ENCODE results near the gene SPOCK3. TPM values are rescaled to one million over a fixed set of nuclear protein-coding genes. Genes with fewer than 3 reads are reported as not detected.

SPOCK3 gene
- total and polyA plus RNA-seq, 9 donors: 0.50 to 11.0 (median 4.5) TPM

GRCh38 chr4:166895771-166896170, 338.5 kb downstream of the SPOCK3 start:
- no peaks in the 10 kb centered on the region for H3K36me3 ChIP-seq
- no peak overlapping the region for H3K27ac ChIP-seq
- intact Hi-C loops (cut with DNase I): no loop called here
- no peak overlapping the region for H3K4me3 ChIP-seq
- H3K4me1 ChIP-seq (ENCODE audit: insufficient read depth): no peaks in the 10 kb centered on the region
- H3K27me3 ChIP-seq: no peaks in the 10 kb centered on the region
- no peak for TF ChIP-seq EP300 (IDR thresholded peaks at IDR 0.05)
- TF ChIP-seq POLR2A (IDR thresholded peaks at IDR 0.05): no peak
- no peak for TF ChIP-seq CTCF (IDR thresholded peaks at IDR 0.05)
- H3K9me3 ChIP-seq: no peaks in the 10 kb centered on the region
- DNase-seq: no peak
- WGBS, 3 donors: 90 to 100% (median 96%) methylated on average over 1 of the region's 1 CpG

GRCh38 chr4:166887457-166887856, 346.8 kb downstream of the SPOCK3 start:
- Histone ChIP-seq H3K4me3 (no peak overlapping the region), H3K27ac (no peak overlapping the region), H3K9me3 (no peaks in the 10 kb centered on the region), H3K4me1 (ENCODE audit: insufficient read depth) (no peaks in the 10 kb centered on the region), H3K27me3 (no peaks in the 10 kb centered on the region), H3K36me3 (no peaks in the 10 kb centered on the region)
- intact Hi-C loops (cut with DNase I): no loop called here
- TF ChIP-seq CTCF (IDR thresholded peaks at IDR 0.05) (no peak), POLR2A (IDR thresholded peaks at IDR 0.05) (no peak), EP300 (IDR thresholded peaks at IDR 0.05) (no peak)
- DNase-seq: no peak
- 85 to 97% (median 88%) methylated on average over 1 of the region's 1 CpG for WGBS, 3 donors

DNA sequence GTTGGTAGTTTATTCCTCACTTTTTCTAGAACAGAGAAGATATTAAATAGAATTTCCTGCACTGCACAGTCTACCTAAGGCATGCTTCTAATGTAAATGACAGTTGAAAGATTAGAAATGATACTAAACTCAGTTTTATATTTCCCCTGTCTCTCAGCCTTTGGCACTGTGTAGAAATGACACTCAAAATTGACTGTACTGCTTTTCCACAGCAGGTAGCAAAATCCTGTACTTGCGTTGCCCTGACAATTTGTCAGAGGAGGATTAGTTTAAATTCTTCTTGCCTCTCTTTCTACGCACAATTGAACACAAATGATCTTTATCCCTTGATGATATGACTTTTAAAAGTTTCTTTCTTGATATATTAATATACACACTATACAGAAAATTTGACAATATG, 347.6 kb downstream of the SPOCK3 start:
- Histone ChIP-seq H3K36me3 (no peaks in the 10 kb centered on the region), H3K9me3 (no peaks in the 10 kb centered on the region), H3K4me3 (no peak overlapping the region), H3K27me3 (no peaks in the 10 kb centered on the region), H3K4me1 (ENCODE audit: insufficient read depth) (no peaks in the 10 kb centered on the region), H3K27ac (no peak overlapping the region)
- DNase-seq: no peak
- WGBS, 3 donors: 90 to 96% (median 93%) methylated on average over 2 of the region's 2 CpGs
- no peak for TF ChIP-seq POLR2A (IDR thresholded peaks at IDR 0.05)
- no peak for TF ChIP-seq EP300 (IDR thresholded peaks at IDR 0.05)
- no peak for TF ChIP-seq CTCF (IDR thresholded peaks at IDR 0.05)
- intact Hi-C loops (cut with DNase I): no loop called here

GRCh38 chr4:166882221-166882620, 352.1 kb downstream of the SPOCK3 start:
- no peaks in the 10 kb centered on the region for H3K27me3 ChIP-seq
- H3K4me3 ChIP-seq: no peak overlapping the region
- H3K27ac ChIP-seq: no peak overlapping the region
- H3K36me3 ChIP-seq: no peaks in the 10 kb centered on the region
- H3K4me1 ChIP-seq (ENCODE audit: insufficient read depth): no peaks in the 10 kb centered on the region
- intact Hi-C loops (cut with DNase I): no loop called here
- H3K9me3 ChIP-seq: no peaks in the 10 kb centered on the region
- no peak for DNase-seq
- WGBS, 3 donors: 78 to 84% (median 82%) methylated on average over 2 of the region's 2 CpGs
- TF ChIP-seq EP300 (IDR thresholded peaks at IDR 0.05): no peak
- TF ChIP-seq POLR2A (IDR thresholded peaks at IDR 0.05): no peak
- TF ChIP-seq CTCF (IDR thresholded peaks at IDR 0.05): no peak

DNA sequence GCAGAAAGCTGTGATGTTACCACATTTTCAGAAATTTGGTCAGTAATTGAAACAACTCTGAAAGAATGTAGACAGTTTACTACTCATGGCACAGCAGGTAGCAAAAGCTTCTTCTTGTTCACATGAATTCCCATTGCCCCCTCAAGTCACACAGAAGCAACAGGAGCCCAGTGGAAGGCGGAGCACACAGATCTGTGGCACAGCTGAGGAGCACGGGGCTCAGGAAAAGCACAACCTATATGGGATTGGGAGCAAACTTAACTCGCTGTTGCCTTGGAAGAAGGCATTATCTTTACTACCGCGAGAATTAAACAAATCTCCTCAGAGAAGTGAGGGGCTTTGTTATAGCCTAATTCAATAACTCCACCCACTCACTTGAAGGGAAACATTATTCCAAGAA, 358.5 kb downstream of the SPOCK3 start:
- Histone ChIP-seq H3K4me3 (no peak overlapping the region), H3K9me3 (no peaks in the 10 kb centered on the region), H3K27me3 (no peaks in the 10 kb centered on the region), H3K36me3 (no peaks in the 10 kb centered on the region), H3K27ac (no peak overlapping the region), H3K4me1 (ENCODE audit: insufficient read depth) (no peaks in the 10 kb centered on the region)
- 66 to 86% (median 83%) methylated on average over 5 of the region's 5 CpGs for WGBS, 3 donors
- TF ChIP-seq CTCF (IDR thresholded peaks at IDR 0.05): no peak
- no peak for TF ChIP-seq POLR2A (IDR thresholded peaks at IDR 0.05)
- TF ChIP-seq EP300 (IDR thresholded peaks at IDR 0.05): no peak
- DNase-seq: no peak
- intact Hi-C loops (cut with DNase I): no loop called here

All from ovary (tissue), 9 donors.